Measurements from ENCODE around the gene IQSEC1.

The IQSEC1 gene

DNA sequence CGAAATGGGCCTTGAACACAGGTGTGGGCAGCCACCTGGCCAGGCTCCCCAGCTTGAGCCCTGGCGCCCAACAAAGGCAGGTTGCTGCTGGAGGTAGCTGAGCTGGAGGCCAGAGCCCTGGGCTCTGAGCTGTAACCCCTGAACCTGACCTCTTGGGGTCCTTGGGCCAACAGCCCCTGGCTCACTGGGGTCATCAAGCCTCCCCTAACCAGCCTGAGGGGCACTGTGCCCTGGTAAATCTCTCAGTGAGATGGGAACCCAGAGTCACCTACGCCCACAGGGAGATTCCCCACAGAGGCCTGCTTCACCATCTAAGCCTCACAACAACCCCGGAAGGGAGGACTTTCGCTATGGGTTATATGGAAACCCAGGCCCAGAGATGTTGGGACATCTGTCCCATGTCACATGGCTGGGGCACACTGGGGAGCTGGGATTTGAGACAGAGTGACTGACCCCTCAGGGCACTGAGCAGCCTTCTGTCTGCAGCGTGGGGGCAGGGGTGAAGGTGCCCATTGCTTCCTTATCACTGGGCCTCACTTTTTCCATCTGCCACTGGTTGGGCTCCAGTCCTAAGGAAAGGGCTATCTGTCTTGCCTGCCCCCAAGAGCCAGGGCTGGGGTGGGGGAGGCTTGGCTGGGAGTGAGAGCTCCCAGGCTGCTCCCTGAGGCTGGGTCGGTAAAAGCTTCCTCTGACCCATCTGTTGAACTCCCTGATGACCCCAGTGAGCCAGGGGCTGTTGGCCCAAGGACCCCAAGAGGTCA, 59.1 kb downstream of the IQSEC1 start:
- no peak for FAIRE-seq

DNA sequence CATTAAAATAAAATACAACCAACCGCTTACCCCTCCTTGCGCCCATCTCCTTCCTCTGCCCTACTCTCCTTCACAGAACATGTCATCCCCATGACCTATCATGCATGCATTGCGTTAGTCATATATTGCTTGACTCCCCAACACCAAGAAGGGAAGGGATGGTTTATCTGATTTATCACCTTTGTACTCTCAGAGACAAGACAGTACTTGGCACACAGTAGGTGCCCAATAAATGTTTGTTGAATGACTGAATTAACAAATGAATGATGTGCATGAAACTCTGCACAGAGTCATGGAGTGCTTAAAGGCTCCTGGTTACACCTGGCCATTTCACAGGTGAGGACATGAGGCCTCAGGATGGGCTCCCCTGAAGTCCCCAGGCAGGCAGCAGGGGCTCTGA, 59.7 kb downstream of the IQSEC1 start:
- no peak for FAIRE-seq

DNA sequence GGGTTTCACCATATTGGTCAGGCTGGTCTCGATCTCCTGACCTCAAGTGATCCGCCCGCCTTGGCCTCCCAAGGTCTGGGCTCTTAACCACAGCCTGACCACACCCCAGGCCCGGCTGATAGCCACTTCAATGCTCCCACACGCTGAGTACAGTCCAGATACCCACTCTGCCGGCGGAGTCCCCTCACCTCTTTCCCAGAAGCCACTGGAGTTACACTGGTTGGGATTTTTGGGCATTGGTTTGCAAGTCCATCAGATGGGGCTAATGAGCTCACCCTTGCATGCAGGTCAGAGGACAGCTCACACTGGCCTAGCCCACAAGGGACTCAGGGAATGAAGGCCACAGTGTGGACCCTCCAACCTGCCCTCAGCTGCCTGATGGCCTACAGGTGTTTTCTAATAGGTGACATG, 60.1 kb downstream of the IQSEC1 start:
- no peak for FAIRE-seq

DNA sequence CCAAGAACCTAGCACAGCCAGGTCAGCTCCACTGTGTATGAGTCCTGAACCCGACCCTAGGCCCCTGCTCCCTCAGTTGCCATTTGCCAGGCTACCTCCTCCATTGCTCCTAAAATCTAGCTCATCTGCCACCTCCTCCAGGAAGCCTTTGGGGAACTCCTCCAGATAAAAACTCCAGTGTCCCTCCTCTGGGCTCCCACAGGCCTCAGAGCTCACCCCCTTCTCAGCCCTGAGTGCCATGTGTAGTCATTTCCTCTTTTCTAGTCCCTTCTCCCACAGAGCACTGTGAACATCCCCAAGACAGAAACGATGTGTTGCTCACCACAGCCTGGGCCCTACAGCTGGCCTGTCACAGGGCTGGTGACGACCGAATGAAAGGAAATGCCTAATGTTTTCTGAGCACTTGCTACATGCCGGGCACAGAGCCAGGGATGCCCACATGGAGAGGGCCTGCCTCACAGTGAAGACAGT, 61.0 kb downstream of the IQSEC1 start:
- no peak for FAIRE-seq

DNA sequence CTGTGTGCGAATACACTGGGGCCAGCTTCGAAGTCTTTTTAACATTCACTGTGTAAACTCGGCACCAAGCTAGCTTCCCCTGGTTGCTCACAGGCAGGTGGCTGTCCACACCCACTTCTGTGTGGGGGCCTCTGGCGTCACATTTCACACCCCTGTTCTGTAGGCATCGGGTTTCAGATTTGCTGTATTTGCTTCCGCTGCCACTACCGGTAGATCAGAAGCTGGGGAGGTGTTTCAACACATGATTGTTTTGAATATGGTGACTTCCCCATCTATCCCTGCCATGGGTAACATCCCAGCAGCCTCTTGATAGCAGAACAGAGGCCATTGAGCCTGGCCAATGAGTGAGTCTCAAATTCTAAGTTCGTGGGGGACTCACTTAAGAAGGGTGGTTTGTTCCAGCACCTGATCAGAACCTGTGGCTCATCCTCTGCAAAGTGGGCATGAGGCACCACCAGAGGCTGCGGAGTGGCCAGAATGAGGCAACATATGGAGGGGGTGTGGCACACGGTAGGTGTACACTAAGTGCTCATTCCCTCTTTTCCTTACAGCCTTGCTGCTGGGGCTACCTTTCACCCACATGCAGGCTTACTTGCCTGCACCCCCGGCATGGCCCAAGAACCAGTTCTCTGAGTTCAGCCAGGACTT, 61.5 kb downstream of the IQSEC1 start:
- no peak for FAIRE-seq

DNA sequence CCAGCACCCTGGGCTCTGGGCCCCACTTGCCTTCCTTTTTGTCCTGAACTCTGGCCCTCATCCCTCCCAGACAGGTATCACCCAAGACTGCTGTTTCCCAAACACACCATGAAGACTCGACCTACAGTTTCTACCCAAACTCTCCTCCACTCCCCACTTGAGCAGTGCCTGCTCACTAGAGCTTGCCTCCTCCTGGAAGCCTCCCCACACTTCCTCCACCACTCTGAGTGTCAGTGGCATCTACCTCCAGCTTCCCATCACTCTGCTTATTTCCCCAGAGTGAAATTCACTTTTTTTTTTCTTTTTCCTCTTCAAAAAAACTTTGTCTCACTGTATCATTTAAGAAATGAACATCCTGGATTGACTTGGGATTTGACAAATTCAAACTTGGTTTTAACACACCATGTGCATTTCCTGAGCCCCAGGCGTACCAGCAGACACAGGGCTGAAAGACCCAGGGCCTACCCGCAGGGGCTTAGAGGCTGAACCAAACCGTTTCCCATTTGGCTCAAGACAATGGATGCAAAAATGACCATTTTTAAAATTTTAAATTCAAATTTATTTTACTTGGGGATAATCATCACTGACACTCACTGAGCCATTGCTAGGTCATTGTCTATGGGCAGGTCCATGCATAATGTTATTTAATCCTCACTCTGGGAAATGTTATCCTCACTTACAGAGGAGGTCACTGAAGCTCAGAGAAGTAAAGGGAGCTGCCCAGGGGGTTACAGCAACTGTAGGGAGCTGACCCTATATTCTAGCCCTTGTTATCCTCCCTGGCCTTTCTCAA, 62.3 kb downstream of the IQSEC1 start:
- no peak for FAIRE-seq

DNA sequence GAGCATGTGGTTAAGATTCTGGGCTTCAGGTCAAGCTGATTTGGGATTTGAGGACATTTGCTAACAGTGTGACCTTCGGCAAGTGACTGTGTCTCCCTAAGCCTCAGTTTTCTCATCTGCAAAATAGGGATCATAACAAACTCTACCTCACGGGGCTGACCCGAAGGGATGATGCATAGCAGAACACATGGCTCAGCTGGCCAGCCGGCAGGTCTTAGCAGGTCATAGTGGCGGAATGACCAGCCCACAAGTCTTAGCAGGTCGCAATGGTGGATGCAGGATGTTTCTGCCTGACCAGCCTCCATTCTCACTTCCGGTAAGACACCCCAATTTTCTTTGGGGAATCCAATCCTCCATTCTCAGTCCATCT, 63.3 kb downstream of the IQSEC1 start:
- FAIRE-seq, result no peak

DNA sequence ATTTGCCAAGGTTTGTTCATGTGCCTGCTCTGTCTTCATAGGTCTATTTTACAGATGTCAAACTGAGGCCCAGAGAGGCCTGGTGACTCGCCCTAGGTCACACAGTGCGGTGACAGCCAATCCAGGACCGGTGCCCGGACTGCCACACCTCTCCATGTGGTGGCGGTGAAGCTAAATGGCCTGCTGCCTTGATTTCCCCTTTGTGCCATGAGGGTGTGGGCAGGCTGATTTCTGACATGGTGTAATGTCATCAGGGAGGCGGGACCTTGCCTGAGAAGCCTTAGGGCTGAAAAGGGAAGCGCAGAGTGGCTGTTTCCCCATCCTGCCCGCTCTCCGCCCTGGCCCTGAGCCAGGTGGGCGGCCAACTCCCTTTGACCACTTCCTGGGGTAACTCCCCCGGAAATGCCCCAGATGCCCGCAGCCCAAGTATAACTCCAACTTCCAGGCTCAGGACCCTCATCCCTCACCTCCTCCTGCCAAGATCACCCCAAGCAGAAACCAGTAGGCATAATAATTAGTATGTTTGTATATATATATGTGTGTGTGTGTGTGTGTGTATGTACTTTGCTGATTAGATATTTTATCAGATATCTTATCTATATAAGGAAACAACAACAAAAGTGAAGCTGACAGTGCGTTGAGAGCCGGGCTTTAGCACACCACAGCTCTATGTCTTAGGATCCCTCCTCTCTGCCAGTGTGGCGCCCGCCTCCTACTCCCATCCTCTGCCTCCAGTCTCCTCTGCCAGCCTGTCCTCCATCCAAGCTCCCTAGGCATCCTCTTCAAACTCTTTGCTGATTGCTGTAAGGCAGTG, 63.9 kb downstream of the IQSEC1 start:
- FAIRE-seq, result no peak

DNA sequence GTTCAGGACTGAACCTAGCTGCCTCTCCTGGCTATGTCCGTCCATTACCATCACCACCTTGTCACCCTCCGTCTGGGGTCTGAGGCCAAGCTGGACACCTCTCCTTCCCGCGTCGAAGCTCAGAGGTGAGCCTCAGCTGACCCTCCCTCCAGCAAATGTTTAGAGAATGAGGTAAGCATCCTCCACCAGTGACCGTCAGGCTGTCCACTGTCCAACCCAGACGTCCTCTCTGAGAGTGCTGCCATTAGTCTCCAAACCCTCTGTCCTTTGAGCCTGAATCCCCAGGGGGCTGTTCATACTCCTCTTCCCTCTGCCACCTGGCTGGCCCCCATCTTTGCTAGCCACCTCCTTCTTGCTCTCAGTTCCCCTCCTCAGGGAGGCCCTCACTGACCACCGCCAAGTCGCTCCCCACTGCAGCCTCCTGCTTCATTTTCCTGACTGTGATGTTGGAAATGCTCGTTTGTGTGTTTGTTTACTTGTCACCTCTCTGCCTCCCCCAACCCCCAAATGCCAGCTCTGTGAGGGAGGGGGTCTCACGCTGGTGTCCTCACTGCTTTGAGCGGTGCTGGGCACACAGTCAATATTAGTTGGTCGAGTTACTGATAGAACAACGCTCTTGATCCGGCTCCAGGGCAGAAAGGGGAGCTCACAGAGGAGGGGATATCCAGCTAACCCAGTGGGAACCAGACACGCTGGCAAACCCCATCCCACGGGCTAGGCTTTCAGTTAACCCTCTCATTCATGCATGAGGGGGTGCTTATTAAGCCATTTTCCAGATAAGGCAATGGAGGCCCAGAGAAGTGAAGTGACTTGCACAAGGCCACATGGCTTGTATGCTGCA, 64.9 kb downstream of the IQSEC1 start:
- FAIRE-seq, result no peak

DNA sequence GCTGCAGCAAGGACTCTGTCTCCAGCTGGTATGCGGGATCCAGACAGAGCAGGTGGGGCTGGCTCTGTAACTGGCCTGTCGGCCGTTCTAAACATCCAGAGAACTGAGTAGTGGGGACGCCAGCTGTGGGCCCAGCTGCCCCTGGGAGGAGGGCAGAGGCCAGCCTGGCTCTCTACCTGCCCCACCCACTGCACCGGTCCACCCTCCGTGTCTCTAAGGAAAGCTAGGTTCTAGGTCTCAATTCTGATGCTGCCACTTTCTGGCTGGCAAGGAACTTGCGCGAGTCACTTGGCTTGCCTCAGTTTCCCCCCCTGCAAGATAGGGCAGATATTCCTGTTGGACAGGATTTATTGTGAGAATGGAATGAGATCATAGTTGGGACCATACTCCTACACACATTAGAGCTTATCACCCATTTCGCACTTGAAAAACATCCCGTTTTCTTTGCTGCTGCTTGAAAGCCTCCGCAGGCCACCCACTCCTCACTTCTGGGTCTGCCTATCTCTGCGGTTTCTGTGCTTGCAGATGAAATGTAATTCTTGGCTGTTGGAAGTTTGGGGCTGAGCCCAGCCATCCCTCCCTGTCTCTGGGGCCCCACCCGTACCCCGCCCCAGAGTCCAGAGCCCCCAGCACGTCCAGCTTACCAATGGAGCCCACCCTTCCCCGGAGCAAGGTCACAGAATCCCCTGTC, 65.8 kb downstream of the IQSEC1 start:
- no peak for FAIRE-seq

DNA sequence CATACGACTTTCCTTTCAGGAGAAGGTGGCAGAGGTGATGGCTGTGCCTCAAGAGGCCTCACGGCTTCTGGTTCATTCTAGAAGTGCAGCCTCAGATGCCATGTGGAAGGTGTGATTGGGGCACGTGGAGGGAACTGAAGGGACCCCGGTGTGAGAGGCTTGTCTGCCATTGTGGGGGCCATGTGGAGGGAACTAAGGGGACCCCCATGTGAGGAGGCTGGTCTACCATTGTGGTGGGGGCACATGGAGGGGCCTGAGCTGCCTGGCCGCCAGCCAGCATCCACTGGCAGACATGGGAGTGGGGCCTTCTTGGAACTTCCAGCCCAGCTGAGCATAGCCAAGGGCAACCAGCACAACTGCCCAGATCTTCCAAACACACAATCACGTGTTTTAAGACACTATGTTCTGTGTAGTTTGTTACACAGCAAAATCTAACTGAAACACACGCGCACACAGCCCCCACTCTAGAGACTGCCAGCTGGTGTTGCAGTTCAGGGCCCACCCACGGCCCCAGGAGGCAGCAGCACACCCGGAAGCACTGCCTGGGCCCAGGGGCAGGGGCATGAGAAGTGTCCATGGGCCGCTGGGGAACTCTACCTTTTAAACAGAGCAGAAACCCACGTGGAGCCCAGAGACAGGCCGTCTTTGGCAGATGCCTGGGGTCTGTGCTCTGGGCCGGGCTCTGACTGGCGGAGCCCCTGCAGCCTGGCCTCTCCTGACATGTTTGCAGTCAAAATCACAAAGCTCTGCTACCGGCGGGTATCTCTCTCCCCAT, 66.8 kb downstream of the IQSEC1 start:
- FAIRE-seq, result no peak

DNA sequence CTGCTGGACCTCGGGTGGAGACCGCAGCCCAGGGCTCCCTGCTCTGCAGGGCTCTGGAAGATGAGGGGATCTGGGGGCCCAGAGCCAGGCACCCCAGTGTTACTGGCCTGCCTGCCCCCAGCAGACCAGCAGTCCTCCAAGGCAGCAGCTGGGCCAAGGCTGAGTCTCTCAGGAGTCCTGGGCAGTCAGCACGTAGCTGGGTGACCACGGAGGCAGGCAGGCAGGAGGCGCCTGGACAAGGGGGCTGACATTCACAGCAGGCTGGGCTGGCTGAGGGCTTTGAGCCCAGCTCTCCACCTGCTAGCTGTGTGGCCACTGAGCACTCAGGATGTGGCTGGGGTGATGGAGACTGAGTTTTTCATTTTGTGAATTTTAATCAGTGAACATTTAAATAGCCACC, 67.9 kb downstream of the IQSEC1 start:
- no peak for FAIRE-seq

DNA sequence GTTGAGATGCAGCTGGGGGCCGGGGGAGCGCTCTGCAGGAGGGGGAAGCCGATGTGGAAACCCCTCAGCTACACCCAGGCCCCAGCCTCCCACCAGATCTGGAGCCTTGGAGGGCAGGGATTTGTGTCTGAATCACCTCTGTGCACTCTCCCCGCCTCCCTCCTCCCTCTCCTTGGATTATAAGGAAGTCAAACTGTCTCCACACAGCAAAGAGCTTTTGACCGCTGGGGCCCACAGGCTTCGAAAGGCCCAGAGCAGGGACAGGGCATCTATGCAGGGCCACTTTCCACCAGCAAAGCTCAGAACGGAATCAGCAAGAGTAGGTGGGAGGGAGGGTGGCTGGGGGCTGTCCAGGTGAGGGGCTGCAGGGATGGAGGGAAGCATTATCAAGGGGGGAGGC, 68.9 kb downstream of the IQSEC1 start:
- no peak for FAIRE-seq

DNA sequence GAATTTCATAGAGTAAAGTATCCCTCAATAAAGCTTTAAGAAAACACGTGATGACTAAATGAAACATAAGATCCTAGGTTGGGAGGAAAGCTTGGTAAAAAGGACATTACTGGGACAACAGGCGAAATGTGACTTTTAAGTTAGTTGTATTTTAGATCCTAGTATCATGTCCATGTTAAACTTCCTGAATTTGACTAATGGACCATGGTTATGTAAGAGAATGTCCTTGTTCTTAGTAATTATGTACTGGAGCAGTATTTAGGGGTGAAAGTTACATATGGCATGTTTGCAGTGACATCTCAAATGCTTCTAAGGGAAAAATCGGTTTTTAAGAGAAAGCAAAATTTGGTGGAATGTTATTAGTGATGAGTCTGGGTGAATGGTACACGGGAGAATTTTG, 69.6 kb downstream of the IQSEC1 start:
- FAIRE-seq, result no peak

DNA sequence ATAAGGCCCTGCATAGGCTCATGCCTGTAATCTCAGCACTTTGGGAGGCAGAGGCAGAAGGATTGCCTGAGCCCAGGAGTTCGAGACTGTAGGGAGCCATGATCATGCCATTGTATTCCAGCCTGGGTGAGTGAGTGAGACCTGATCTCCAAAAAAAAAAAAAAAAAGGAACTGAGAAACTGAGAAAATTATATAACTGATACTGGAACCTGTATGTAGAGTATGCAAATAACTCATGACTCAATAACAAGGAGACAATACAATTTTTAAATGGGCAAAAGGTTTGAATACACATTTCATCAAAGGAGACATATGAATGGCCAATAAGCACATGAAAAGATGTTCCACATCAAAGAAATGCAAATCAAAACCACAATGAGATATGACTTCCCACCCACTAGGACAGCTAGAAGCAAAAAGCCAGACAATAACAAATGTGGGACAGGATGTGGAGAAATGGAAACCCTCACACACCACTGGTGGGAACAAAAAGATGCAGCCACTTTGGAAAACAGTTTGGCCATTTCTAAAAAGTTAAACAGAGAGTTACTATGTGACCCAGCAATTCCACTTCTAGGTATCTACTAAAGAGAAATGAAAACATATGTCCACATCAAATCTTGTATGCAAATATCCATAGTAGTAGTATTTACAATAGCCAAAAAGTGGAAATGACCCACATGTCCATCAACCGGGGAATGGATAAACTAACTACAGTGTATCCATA, 70.7 kb downstream of the IQSEC1 start:
- no peak for FAIRE-seq

DNA sequence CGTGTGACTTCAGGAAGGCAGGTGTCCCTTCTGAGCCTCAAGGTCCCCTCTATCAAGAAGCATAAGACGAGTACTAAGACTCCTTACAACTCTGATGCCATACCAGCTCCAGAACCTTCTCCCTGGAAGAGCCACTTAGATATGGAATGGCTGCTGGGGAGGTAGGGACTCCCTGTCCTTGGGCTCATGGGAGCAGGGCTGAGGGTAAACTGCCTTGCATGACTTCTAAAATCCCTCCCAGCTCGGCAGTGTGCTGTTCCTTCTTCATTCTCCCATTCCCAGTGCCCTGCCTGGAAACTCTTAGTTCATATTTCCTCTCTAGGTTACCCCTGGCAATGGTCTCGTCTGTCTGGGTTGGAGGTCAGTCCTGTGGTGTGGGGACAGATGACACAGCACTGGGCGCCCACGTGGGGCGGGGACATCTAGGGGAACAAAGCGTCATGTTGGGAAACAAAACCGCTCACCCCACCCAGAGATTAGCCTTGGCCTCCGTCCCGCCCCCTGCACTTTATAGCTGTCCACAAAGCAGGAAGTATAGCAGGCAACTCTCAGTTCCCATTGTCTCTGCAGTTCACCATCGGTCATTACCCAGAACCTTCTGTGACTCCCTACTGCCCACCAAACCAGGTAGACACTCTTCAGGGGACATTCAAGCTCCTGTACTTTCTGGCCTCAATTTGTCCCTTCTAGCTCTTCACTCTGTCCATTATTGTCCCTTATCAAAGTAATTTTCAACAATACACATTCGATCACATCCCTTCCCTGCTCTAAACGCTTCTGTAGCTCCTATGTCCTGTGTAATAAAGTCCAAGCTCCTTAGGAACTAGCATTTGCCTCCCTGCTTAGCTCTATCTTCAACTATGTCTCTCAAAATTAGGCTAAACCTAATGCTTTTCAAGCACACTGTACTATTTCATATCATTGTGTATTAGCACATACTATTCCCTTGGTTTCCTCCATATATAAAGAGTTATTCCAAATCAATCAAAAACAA, 73.8 kb downstream of the IQSEC1 start:
- FAIRE-seq, result no peak

DNA sequence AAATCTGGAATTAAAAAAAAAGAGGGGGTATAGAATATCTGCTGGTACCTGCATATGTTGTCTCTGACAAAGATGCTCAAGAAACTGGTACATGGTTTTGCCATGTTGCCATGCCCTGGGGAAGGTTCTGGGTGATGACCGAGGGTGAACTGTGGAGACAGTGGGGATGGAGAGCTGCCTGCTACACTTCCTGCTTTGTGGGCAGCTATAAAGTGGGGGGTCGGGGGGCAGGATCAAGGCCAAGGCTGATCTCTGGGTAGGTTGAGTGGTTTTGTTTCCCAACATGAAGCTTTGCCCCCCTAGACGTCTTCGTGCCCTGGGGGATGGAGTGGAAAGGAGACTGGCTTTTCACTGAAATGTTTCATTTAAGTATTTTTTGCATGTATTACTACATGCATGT, 74.6 kb downstream of the IQSEC1 start:
- FAIRE-seq, result no peak

DNA sequence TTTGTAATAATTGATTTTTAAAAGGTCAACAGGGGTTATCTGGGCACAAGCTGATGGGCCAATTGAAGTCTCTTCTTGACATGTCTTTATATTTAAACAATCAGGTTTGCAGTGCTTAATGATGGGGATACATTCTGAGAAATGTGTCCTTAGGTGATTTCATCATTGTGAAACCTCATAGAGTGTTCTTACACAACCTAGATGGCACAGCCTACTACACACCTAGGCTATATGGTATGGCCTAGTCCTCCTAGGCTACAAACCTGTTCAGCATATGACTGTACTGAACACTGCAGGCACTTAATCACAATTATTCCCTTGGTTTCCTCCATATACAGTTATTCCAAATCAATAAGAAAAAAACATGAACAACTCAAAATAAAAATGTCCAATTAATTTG, 75.8 kb downstream of the IQSEC1 start:
- FAIRE-seq, result no peak

DNA sequence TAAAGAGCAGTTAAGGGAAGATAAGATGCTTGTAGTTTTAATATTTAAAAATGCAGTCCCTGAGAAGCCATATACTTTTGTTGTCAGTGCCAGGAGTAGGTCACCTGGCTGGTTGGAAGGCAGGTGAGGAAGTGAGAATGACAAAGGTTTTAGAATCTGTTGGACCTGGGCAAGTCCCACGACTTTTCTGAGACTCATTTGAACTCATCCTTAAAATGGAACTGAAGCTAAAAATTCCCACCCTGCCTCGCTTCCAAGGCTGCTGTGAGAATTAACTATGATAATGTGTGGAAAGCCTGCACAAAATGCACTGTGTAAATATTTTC, 77.1 kb downstream of the IQSEC1 start:
- FAIRE-seq, result no peak

Measured in colon (tissue), 2 donors.